Activated T-cell treated with anti-CD3 and anti-CD28 coated beads, Interleukin-2, amount 50 U/mL, for 72 hours (primary cell): ENCODE data around the gene PCED1B. TPM values are rescaled to one million over a fixed set of nuclear protein-coding genes. Genes with fewer than 3 reads are reported as not detected.

Source experiments
- ATAC-seq, 2 donors: fragments of 150-1000 bp; cut with Tn5 transposase; replicated peaks in 1 of 2; 2 replicates each; pipeline ENCODE4 v1.10.0; 2021; ENCODE audit warnings: moderate library complexity in 2 of 2, mild to moderate bottlenecking in 1 of 2
- DNase-seq, 2 donors: peaks; one replicate each; pipeline ENCODE4 v3.0.0; 2021 to 2022; ENCODE audit warnings: mixed read lengths in 1 of 2
- H3K27ac Mint-ChIP-seq: one replicate; pipeline ENCODE4 v1.8.0; 2022; ENCODE audit warnings: mild to moderate bottlenecking, moderate library complexity, mixed read lengths
- H3K27me3 Mint-ChIP-seq: one replicate; pipeline ENCODE4 v1.8.0; 2022; ENCODE audit warnings: low read depth, mixed read lengths
- H3K36me3 Mint-ChIP-seq, 2 donors: one replicate each; pipeline ENCODE4 v1.8.0; 2022; ENCODE audit warnings: mixed read lengths in 2 of 2, mild to moderate bottlenecking in 1 of 2; ENCODE audit not compliant: insufficient read depth in 2 of 2
- H3K4me1 Mint-ChIP-seq: one replicate; pipeline ENCODE4 v1.8.0; 2022; ENCODE audit warnings: low read depth, mixed read lengths
- H3K4me3 Mint-ChIP-seq, 2 donors: one replicate each; pipeline ENCODE4 v1.8.0; 2022; ENCODE audit warnings: mild to moderate bottlenecking in 2 of 2, mixed read lengths in 2 of 2, moderate library complexity in 2 of 2
- H3K9me3 Mint-ChIP-seq, 2 donors: one replicate each; pipeline ENCODE4 v1.8.0; 2022; ENCODE audit warnings: mixed read lengths in 2 of 2
- total RNA-seq, 2 donors: library from RNA; stranded (reverse); gene quantifications; one replicate each; pipeline ENCODE4 v1.2.3, GENCODE V29; 2022

Gene PCED1B
- total RNA-seq, 2 donors from 2014 or later: 73.6 to 91.8 TPM

DNA sequence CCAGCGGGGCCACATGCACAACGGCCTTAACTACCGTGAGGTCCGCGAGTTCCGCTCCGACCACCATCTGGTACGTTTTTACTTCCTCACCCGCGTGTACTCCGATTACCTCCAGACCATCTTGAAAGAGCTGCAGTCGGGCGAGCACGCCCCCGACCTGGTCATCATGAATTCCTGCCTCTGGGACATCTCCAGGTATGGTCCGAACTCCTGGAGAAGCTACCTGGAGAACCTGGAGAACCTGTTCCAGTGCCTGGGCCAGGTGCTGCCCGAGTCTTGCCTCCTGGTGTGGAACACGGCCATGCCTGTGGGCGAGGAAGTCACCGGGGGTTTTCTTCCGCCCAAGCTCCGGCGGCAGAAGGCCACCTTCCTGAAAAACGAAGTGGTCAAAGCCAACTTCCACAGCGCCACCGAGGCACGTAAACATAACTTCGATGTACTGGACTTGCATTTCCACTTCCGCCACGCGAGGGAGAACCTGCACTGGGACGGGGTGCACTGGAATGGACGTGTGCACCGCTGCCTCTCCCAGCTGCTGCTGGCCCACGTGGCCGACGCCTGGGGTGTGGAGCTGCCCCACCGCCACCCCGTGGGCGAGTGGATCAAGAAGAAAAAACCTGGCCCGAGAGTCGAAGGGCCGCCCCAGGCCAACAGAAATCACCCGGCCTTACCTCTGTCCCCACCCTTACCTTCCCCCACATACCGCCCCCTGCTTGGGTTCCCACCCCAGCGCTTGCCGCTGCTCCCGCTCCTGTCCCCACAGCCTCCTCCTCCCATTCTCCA lies 156.0 kb downstream of the PCED1B start:
- H3K9me3 Mint-ChIP-seq: peaks cover 2% of the 10 kb centered on the region in 2 donors
- H3K27me3 Mint-ChIP-seq: no peaks in the 10 kb centered on the region
- ATAC-seq (no peak), DNase-seq (no peak)
- peaks cover 18 to 56% of the 10 kb centered on the region in 2 donors for H3K36me3 Mint-ChIP-seq
- no peak overlapping the region for H3K27ac Mint-ChIP-seq
- H3K4me1 Mint-ChIP-seq: peaks cover 53% of the 10 kb centered on the region
- no peak overlapping the region for H3K4me3 Mint-ChIP-seq

DNA sequence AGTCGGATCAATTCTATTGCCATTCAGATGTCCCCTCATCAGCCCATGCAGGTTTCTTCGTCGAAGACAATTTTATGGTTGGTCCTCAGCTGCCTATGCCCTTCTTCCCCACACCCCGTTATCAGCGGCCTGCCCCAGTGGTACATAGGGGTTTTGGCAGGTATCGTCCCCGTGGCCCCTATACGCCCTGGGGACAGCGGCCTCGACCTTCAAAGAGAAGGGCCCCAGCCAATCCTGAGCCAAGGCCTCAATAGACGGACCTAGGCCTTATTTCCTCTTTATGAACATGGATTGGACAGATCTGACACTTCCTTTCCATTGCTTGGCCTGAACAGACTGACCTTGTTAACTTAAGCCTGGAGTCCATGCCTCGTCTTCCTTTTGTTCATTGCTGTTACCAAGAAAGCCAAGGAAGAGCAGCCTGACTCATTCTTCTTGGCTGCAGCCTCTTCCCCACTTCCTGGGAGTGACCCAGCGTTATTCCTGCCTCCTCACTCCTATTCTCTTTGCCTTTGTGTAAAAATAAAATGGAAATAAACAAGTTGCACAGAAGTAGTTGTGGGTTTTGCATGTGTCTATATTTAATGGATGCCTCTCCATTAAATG lies 156.8 kb downstream of the PCED1B start:
- Mint-ChIP-seq H3K4me1 (peaks cover 45% of the 10 kb centered on the region), H3K36me3 (peaks cover 14 to 48% of the 10 kb centered on the region in 2 donors), H3K27ac (peak overlapping the region; percentile 60), H3K4me3 (peak overlapping the region; percentile 22 to 41), H3K27me3 (no peaks in the 10 kb centered on the region), H3K9me3 (peaks cover 2% of the 10 kb centered on the region in 2 donors)
- ATAC-seq: no peak
- DNase-seq: no peak

DNA sequence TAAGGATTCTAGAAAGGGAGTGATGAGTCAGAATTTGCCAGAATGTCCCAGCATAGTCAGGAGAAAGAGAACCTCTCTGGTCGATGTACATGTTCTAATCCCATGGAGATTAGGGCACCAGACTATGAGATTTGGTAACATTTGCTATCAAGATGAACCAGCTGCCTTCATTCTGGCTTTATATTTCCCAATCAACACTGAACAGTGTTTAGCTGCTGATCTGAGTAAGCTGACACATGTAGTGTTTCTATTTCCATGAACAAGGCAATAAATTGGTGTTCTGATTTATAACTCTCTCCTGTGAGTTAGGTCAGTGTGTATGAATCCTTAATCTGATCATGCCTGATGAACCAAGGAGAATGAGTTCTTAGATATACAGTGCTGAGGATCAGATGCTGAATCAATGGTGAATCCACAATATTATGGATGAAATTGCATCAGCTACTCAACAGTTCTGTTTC lies 158.4 kb downstream of the PCED1B start:
- Mint-ChIP-seq H3K4me1 (peaks cover 36% of the 10 kb centered on the region), H3K9me3 (peaks cover 2% of the 10 kb centered on the region in 2 donors)
- ATAC-seq: peak; percentile 18 to 46

DNA sequence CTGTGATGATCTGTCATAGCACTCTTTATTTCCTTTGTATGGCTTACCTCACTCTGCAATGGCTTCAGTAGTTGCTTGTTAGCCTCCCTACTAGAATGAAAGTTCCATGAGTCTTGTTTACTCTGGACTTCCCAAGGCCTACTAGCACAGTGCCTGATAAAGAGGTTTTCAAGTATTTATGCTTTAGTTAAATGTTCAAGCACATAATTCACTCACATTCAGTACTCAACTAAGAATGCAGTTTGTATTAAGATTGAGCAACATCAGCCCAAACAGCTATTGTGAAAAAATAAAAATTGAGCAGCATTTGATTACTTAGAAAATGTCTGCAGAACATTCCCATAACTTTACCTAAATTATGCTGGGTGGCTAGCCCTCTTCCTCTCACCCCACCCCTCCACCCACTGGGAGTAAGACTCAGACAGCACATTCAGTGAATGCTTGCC lies 159.3 kb downstream of the PCED1B start:
- Mint-ChIP-seq H3K27me3 (no peaks in the 10 kb centered on the region), H3K36me3 (peaks cover 9 to 40% of the 10 kb centered on the region in 2 donors)
- peak in 1 of 2 donors; percentile 47 for ATAC-seq

More for the DNA sequence above, 158.4 kb downstream of the PCED1B start:
- DNase-seq: no peak
- peak overlapping the region; percentile 85 for H3K27ac Mint-ChIP-seq
- peak overlapping the region in 1 of 2 donors; percentile 58 for H3K4me3 Mint-ChIP-seq
- H3K27me3 Mint-ChIP-seq: no peaks in the 10 kb centered on the region
- peaks cover 11 to 44% of the 10 kb centered on the region in 2 donors for H3K36me3 Mint-ChIP-seq

DNA sequence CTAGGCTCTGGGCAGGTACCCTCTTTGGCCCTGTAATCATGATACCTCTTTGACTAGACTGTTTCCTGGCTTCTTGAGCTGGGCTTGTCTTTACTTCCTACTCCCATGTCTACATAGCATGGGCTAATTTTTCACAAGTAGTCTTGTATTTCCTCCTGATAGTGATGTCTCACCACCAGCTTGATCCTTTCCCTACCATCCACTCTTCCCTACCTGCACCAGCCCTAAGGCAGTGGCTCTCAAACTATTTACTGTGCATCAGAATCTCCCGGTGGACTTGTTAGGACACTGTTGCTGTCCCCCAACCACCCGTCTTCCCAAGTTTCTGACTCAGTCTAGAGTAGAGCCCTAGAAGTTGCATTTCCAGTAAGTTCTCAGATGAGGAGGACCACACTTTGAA lies 163.0 kb downstream of the PCED1B start:
- Mint-ChIP-seq H3K36me3 (peaks cover 0 to 9% of the 10 kb centered on the region in 2 donors), H3K27ac (no peak overlapping the region), H3K4me3 (no peak overlapping the region), H3K9me3 (peaks cover 0 to 2% of the 10 kb centered on the region in 2 donors), H3K27me3 (no peaks in the 10 kb centered on the region), H3K4me1 (peaks cover 13% of the 10 kb centered on the region)
- DNase-seq (no peak), ATAC-seq (no peak)

More for the DNA sequence above, 159.3 kb downstream of the PCED1B start:
- no peak for DNase-seq
- Mint-ChIP-seq H3K27ac (peak overlapping the region; percentile 5), H3K4me3 (no peak overlapping the region), H3K9me3 (peaks cover 0 to 2% of the 10 kb centered on the region in 2 donors), H3K4me1 (peaks cover 32% of the 10 kb centered on the region)

DNA sequence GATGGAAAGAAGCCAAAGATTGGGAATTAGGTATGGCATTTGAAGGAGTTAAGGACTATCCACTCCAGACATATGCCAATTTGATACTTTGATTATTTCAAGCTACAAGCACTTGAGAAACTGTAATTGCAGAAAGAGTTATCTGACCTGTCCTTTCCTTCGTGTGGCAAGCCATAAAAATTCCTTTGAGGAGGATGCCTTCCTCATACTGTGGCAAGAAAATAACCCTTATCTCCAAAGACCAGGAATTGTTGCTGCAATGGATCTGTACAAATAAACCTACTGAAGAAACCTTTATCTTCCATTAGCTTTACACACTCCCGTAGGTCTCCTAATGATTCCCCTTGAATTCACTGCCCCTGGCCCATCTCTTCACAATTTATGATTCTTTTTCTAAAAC lies 165.4 kb downstream of the PCED1B start:
- Mint-ChIP-seq H3K9me3 (peaks cover 2% of the 10 kb centered on the region in 2 donors), H3K4me3 (no peak overlapping the region), H3K4me1 (no peaks in the 10 kb centered on the region), H3K36me3 (peaks cover 4 to 23% of the 10 kb centered on the region in 2 donors), H3K27ac (no peak overlapping the region), H3K27me3 (no peaks in the 10 kb centered on the region)
- DNase-seq (no peak), ATAC-seq (no peak)

DNA sequence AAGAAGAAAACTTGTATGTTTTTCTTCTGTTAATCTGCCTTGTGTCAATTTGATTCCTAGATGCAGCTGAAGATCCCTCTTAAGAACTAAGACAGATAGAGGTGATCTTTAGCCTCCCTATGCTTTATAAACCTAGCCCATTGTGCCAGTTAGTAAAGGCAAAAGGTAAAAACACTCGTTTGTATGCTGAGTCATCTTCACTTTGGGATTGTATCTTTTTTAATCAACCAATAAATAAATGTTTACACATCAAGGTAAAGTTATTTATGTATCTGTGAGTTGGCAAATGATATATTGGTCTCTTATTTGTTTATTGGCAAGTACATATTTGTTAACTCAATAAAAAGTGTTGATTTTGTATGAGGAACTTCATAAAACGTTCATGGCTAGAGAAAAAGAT lies 166.2 kb downstream of the PCED1B start:
- no peak overlapping the region for H3K4me3 Mint-ChIP-seq
- ATAC-seq (no peak), DNase-seq (no peak)
- H3K9me3 Mint-ChIP-seq: peaks cover 3 to 6% of the 10 kb centered on the region in 2 donors
- no peaks in the 10 kb centered on the region for H3K27me3 Mint-ChIP-seq
- H3K27ac Mint-ChIP-seq: no peak overlapping the region
- H3K4me1 Mint-ChIP-seq: no peaks in the 10 kb centered on the region
- peaks cover 10 to 31% of the 10 kb centered on the region in 2 donors for H3K36me3 Mint-ChIP-seq

DNA sequence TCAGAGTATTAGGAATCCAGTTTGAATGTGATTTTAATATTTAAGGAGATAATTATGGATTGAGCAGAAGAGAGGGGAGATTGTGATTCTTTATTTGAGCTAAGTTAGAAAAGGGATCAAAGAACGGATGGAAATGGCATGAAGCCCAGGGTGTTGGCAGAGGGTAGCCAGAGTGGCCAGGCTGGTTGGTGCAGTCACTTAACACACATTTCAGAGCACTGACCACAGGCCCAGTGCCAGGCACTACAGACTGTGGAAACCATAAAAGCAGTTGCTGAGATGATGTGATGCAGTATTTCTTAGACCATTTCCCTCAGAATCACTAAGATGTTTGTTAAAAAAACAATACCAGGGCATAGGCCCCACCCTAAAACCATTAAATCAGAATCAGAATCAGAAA lies 168.0 kb downstream of the PCED1B start:
- ATAC-seq: no peak

DNA sequence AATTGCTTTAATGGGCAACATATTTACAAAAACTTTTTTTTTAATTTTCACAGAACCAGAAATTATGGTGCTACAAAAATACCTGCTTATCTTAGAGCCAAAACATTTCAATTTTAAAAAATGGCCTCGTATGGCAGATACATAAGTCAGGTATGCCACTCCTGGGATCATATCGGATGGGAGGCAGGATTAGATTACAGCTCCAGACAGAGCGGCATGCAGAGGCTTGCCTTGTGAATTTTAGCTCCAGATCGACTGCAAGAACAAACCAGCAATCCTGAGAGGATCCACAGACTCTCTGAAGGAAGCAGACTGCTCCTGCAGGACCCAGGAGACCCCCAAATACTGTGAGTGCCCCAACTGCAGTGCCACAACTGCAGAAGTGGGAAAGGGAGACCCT lies 169.7 kb downstream of the PCED1B start:
- no peak for DNase-seq
- Mint-ChIP-seq H3K4me3 (no peak overlapping the region), H3K4me1 (peaks cover 8% of the 10 kb centered on the region), H3K27ac (no peak overlapping the region), H3K9me3 (peaks cover 13 to 23% of the 10 kb centered on the region in 2 donors), H3K27me3 (no peaks in the 10 kb centered on the region), H3K36me3 (peaks cover 27 to 57% of the 10 kb centered on the region in 2 donors)
- no peak for ATAC-seq

More for the DNA sequence above, 168.0 kb downstream of the PCED1B start:
- no peaks in the 10 kb centered on the region for H3K4me1 Mint-ChIP-seq
- no peaks in the 10 kb centered on the region for H3K27me3 Mint-ChIP-seq
- no peak overlapping the region for H3K27ac Mint-ChIP-seq
- peaks cover 8 to 16% of the 10 kb centered on the region in 2 donors for H3K9me3 Mint-ChIP-seq
- H3K36me3 Mint-ChIP-seq: peaks cover 22 to 43% of the 10 kb centered on the region in 2 donors
- no peak overlapping the region for H3K4me3 Mint-ChIP-seq
- DNase-seq: no peak

DNA sequence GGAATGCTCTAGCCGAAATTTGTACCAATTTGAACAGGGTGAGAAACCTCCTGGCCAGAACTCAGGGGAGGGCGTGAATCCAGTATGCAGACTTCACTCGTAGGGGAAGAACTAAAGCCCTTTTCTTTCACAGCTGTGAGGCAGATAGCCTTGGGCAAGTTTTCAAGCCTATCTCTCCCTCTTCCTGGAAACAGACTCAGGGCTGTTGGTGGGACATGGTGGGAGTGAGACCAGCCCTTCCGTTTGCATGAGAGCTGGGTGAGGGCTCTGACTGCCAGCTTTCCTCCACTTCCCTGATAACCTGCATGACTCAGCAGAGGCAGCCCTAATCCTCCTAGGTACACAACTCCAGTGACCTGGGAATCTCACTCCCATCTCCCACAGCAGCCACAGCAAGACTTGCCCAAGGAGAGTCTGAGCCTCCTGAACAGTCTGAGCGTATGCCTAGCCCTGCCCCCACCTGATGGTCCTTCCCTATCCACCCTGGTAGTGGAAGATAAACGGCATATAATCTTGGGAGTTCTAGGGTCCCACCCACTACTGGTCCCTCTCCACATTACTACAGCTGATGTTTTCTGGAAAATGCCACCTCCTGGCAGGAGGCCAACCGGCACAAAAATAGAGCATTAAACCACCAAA lies 170.4 kb downstream of the PCED1B start:
- DNase-seq: no peak
- Mint-ChIP-seq H3K4me3 (no peak overlapping the region), H3K27me3 (no peaks in the 10 kb centered on the region), H3K36me3 (peaks cover 31 to 60% of the 10 kb centered on the region in 2 donors), H3K9me3 (peaks cover 17 to 25% of the 10 kb centered on the region in 2 donors), H3K27ac (no peak overlapping the region), H3K4me1 (peaks cover 9% of the 10 kb centered on the region)
- ATAC-seq: no peak

DNA sequence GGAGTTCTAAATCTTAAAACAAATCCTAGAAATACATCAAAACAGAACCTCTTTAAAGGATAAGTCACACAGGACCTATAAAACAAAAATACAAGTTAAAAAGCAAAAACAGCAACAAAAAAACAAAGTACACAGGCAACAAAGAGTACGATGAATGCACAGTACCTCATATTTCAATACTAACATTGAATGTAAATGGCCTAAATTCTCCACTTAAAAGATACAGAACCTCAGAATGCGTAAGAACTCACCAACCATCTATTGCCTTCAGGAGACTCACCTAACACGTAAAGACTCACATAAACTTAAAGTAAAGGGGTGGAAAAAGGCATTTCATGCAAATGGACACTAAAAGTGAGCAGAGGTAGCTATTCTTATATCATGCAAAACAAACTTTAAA lies 172.5 kb downstream of the PCED1B start:
- Mint-ChIP-seq H3K4me3 (no peak overlapping the region), H3K27me3 (no peaks in the 10 kb centered on the region), H3K27ac (no peak overlapping the region), H3K9me3 (peaks cover 23 to 30% of the 10 kb centered on the region in 2 donors), H3K36me3 (peaks cover 36 to 59% of the 10 kb centered on the region in 2 donors), H3K4me1 (peaks cover 9% of the 10 kb centered on the region)
- ATAC-seq (no peak), DNase-seq (no peak)

DNA sequence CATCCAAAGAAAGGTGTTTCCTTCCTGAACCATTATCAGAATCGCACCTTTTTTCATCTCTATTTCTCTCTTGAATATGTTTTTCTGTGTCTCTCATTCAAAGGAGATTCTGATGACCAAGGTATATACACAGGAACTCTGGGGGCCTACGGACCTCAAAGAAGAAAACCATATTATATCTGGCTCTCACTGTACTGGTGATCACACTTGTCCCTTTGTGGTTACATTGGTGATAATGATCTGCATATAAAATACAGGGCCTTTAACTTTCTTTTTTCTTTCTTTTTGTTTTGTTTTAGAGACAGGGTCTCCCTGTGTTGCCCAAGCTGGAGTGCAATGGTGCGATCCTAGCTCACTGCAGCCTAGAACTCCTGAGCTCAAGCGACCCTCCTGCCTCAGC lies 185.5 kb downstream of the PCED1B start:
- Mint-ChIP-seq H3K4me1 (peaks cover 35% of the 10 kb centered on the region), H3K27me3 (no peaks in the 10 kb centered on the region), H3K4me3 (no peak overlapping the region), H3K9me3 (peaks cover 2 to 5% of the 10 kb centered on the region in 2 donors), H3K36me3 (peaks cover 4 to 6% of the 10 kb centered on the region in 2 donors), H3K27ac (no peak overlapping the region)
- ATAC-seq (no peak), DNase-seq (no peak)

DNA sequence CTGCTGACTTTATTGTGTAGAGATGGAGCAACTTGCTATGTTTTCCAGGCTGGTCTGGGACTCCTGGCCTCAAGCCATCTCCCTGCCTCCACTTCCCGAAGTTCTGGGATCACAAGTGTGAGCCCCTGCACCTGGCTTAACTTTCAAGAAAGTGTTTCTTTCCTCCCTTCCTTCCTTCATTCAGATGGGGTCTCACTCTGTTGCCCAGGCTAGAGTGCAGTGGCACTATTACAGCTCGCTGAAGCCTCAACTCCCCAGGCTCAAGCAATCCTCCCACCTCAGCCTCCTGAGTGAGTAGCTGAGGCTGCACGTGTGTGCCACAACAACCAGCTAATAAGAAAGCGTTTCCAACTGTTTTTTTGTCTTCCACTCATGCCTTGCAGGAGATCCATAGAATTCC lies 186.0 kb downstream of the PCED1B start:
- DNase-seq: no peak
- Mint-ChIP-seq H3K4me3 (no peak overlapping the region), H3K27me3 (no peaks in the 10 kb centered on the region), H3K36me3 (peaks cover 4 to 6% of the 10 kb centered on the region in 2 donors), H3K9me3 (peaks cover 2 to 5% of the 10 kb centered on the region in 2 donors), H3K4me1 (peaks cover 40% of the 10 kb centered on the region), H3K27ac (no peak overlapping the region)
- no peak for ATAC-seq
